H54 (cell line): ENCODE data around the gene HSP90AA1.

Source experiments
- DNase-seq: peaks from one replicate; pipeline ENCODE4 v3.0.0; 2011; ENCODE audit warnings: low spot score, mixed read lengths; ENCODE audit not compliant: insufficient read length
- FAIRE-seq: peaks from 3 replicates; lab custom pipeline; 2011; peaks lifted over from hg19 to GRCh38; lab: Jason Lieb, UNC
- POLR2A ChIP-seq: IDR thresholded peaks from 2 replicates; pipeline ENCODE4 v1.6.1; 2011; ENCODE audit warnings: low read depth, mild to moderate bottlenecking, low read length

HSP90AA1 gene

DNA sequence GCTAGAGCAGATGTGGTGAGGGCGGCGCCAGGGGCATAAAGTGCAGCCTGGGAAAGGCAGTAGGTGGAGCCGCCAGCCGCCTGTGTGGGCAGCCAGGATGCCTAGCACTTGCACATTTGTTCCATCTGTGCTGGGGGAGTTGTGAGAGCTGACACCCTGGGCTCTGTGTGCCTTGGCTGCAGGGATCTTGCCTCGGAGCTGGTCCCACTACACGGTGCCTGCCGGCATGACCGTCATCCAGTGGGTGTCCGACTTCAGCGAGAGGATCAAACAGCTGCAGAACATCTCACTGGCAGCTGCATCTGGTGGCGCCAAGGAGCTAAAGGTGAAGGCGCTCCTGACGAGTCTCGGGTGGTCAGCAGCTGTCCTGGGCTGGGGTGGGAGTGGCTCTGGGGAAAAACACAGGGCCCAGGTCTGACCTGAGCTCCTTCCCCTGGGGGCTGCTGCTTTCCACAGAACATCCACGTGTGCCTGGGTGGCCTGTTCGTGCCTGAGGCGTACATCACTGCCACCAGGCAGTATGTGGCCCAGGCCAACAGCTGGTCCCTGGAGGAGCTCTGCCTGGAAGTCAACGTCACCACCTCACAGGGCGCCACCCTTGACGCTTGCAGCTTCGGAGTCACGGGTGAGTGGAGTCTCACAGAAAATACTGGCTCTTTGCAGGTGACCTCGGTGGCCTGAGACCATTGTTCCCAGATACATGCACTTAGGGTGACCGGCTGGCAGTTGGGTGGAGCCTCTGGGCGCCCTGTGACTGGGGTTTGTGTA lies 37.4 kb downstream of the HSP90AA1 start:
- DNase-seq, result no peak
- TF ChIP-seq POLR2A, result no peak
- FAIRE-seq, result no peak

DNA sequence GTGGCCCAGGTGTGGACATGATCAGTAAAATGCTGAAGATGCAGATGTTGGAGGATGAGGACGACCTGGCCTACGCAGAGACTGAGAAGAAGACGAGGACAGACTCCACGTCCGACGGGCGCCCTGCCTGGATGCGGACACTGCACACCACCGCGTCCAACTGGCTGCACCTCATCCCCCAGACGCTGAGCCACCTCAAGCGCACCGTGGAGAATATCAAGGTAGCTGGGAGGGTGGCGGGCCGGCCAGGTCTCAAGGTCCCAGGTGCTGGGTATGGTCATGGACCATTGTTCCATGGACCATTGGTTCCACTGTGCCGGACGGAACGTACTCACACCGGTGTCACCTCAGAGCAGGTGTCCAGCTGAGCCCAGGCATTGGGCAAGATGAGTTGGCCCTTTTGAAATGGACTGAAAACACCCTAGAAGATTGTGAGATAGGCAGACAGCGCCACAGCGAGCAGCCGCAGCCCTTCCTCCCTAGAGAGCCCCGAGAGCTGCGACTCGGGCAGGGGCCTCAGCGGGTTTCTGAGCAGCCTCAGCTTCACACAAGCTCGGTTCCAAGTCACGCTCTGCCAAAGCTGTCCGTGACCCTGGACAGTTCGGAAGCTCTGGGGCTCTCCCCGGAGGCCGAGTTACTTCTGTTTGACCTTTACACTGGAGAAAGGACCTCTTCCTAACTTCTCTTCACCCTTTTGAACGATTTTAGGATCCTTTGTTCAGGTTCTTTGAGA lies 38.9 kb downstream of the HSP90AA1 start:
- FAIRE-seq, result no peak

DNA sequence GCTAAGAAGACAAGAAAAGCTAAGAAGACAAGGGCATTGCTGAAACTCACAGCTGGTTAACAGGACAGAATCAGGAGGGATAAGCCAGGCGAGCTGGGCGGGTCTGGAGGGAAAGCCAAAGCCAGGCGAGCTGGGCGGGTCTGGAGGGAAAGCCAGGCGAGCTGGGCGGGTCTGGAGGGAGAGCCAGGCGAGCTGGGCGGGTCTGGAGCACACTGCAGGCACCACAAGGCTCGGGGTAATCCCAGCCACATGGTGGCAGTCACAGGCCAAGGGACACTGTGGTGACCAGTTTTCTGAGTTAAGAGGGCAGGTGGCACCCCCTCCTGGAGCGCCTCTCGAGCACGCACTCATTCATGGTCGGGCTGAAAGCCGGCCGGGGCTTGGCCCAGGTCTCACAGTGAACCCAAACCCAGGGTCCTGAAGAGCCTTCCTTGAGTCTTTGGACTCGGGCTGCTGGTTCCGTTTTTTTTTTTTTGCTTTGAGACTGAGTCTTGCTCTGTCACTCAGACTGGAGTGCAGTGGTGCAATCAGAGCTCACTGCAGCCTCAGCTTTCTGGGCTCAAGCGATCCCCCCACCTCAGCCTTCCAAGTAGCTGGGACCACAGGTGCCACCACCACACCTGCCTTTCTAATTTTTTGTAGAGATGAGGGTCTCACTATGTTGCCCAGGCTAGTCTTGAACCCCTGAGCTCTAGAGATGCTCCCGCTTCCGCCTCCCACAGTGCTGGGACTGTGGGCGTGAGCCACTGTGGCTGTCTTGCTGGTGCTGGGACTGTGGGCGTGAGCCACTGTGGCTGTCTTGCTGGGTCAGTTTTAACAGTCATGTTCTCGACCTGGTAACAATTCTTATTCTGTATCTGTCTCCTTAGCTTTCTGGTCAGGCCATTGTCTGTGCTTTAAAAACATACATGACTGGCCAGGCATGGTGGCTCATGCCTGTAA lies 40.2 kb downstream of the HSP90AA1 start:
- no peak for FAIRE-seq
- no peak for TF ChIP-seq POLR2A
- no peak for DNase-seq

More for the DNA sequence above, 38.9 kb downstream of the HSP90AA1 start:
- no peak for DNase-seq
- no peak for TF ChIP-seq POLR2A

DNA sequence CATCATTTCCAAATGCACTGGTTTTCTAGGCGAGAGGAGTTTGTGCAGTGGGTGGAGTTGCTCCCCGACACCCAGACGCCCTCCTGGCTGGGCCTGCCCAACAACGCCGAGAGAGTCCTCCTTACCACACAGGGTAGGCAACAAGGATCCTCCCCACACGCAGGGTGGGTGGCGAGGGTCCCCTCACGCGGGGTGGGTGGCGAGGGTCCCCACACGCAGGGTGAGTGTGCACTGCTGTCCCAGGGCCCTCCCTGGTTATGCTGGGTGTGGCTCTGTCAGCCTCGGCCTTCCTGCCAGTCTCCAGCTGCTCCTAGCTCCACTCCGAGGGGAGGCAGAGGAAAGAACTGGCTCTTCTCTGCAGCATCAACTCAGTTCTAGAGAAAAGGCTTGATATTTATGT lies 42.3 kb downstream of the HSP90AA1 start:
- FAIRE-seq, result no peak
- no peak for DNase-seq
- no peak for TF ChIP-seq POLR2A

DNA sequence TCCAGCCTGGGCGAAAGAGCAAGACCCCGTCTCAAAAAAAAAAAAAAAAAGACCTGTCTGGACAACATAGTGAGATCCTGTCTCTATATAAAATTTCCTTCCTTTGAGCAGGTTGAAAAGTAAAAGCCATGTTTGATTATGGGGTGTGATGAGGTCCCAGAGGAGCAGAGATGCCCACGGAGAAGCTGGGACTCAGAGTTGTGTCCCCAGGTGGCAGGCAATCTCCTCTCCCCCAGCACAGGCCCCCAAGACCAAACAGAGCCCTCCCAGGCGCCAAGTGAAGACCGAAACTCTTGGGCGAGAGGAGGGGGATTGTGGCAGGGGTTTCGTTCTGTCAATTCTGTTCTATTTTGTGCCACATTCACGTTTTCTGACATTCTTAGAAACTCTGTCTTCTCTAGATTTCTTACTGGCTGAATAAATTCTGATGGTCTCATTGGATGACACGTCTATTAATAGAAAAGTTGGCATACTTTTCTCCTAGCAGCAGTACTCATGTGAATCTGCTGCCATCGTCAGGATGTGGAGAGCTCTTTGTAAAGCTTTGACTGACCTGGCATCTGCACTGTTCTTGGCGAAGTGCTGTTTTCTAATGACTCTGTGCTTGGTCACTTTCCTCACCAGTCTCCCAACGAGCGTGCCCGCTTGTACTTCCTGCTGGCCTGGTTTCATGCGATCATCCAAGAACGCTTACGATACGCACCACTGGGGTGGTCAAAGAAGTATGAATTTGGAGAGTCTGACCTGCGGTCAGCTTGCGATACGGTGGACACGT lies 43.4 kb downstream of the HSP90AA1 start:
- no peak for FAIRE-seq
- no peak for DNase-seq

DNA sequence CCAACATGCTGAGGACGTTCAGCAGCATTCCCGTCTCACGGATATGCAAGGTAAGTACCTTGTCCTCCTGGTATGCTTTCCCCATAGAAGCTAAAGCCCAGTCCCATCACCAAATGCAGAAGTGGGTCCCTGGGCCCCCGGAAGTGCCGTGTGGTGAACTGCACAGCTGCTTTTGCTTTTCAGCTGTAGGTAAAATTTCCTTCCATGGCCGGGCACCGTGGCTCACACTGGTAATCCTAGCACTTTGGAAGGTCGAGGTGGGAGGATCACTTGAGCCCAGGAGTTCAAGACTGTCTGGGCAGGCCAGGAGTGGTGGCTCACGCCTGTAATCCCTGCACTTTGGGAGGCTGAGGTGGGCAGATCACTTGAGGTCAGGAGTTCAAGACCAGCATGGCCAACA lies 44.1 kb downstream of the HSP90AA1 start:
- FAIRE-seq (no peak), DNase-seq (no peak)
- TF ChIP-seq POLR2A, result no peak

More for the DNA sequence above, 43.4 kb downstream of the HSP90AA1 start:
- no peak for TF ChIP-seq POLR2A

DNA sequence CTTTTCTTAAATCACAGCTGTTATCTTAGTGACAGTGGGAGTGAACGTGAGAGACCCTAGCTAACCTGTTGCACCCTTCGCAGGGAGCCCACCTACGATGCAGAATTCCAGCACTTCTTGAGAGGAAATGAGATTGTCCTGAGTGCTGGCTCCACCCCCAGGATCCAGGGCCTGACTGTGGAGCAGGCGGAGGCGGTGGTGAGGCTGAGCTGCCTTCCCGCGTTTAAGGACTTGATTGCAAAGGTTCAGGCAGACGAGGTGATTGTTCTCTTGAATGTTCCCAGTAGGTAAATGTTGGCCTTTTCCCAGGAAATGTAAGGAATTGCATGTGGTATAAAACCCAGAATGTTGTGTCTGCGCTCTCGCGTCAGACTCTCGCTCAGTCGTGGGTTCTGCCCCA lies 46.7 kb downstream of the HSP90AA1 start:
- no peak for TF ChIP-seq POLR2A
- no peak for DNase-seq
- no peak for FAIRE-seq

DNA sequence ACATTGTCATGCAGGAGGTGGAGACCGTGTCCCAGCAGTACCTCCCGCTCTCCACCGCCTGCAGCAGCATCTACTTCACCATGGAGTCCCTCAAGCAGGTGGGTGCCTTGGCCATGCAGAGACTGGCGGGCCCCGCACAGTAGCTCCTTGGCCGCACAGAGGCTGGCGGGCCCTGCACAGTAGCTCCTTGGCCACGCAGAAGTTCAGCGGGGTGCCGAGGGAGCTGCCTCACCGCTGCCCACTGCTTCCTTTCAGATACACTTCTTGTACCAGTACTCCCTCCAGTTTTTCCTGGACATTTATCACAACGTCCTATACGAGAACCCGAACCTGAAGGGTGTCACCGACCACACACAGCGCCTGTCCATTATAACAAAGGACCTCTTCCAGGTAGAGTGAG lies 47.7 kb downstream of the HSP90AA1 start:
- TF ChIP-seq POLR2A, result no peak
- DNase-seq (no peak), FAIRE-seq (no peak)

DNA sequence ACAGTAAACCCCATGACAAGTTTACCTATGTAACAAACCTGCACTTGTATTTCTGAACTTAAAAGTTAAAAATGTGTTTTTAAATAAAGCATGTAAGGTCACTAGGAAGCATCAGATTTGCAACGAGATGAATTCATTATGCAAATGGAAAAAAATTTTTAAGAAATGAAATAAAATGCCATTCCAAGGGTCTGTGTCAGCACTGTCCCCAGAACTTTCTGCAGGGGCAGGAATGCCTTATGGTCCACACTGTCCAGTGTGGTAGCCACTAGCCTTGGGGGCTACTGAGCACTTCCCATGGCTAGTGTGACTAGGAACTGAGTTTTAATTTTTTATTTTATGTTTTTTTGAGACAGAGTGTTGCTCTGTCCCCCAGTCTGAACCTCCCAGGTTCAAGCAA lies 49.2 kb downstream of the HSP90AA1 start:
- FAIRE-seq, result no peak
- DNase-seq, result no peak
- TF ChIP-seq POLR2A, result no peak

DNA sequence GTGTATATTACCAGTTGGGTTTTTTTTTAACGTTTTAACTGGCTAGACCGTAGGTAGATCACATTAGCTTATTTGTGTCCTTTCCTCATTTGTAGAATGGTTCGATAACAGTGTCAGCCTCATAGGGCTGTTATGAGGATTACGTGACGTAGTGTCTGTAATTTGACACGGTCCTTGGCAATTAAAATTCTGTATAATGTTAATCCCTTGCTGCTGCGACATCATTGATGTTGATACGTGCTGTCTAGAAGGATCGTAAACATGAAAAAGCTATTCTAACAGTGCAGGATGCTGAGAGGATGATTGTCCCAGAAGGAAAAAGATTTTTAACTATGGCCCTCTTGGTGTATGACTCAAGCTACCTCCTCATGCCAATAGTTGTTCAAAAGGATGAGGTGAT lies 50.9 kb downstream of the HSP90AA1 start:
- FAIRE-seq (no peak), DNase-seq (no peak)
- no peak for TF ChIP-seq POLR2A

DNA sequence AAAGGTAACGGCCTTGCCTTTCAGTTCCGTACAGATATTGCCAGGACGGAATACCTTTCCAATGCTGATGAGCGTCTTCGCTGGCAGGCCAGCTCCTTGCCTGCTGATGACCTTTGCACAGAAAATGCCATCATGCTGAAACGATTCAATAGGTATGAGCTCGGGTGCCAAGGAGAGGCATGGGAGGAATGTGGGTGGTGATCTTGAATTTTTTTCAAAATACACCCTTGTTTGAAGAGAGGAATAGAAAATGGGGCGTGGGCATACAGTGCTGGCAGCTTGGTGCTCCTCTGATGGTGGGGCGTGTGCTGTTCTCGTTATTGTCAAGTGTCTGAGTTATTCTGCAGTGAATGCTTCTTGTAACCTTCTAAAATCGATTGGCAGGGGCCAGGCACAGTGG lies 52.5 kb downstream of the HSP90AA1 start:
- DNase-seq (no peak), FAIRE-seq (no peak)
- TF ChIP-seq POLR2A, result no peak

DNA sequence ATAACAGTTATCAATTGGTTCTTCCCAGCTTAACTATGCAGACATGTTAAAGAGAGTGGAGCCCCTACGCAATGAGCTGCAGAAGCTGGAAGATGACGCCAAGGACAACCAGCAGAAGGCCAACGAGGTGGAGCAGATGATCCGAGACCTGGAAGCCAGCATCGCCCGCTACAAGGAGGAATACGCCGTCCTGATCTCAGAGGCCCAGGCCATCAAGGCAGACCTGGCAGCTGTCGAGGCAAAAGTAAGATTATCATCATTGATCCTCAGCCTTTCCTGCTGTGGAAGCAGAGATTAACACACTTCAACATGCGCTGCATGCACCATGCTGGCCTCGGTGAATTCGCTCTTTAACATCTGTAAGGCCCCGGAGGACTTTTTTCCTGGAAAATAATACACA lies 53.6 kb downstream of the HSP90AA1 start:
- no peak for FAIRE-seq
- TF ChIP-seq POLR2A, result no peak
- DNase-seq, result no peak
